ENCODE data around the gene SPECC1. TPM values are rescaled to one million over a fixed set of nuclear protein-coding genes. Genes with fewer than 3 reads are reported as not detected.
A peak's percentile ranks its signal among the peaks of the same experiment; 100 is the strongest.
"Not testable (repeated sequence)": the region's sequence is repeated elsewhere in the genome, so short reads cannot be mapped to it uniquely, and the experiment has no call there.

SPECC1 gene
- total RNA-seq (2021) = 128 and 152 TPM in 2 replicates
- percentile 78 among the genes with signal in this experiment for Bru-seq, nascent RNA
- percentile 75 among the genes with signal in this experiment for BruChase-seq, experiment 1, labeled RNA remaining after a 2-hour chase
- BruChase-seq, experiment 2, labeled RNA remaining after a 6-hour chase = percentile 83 among the genes with signal in this experiment
- long read RNA-seq, full-length matches to known transcripts = 44 of 83 reads
- long read RNA-seq, partial matches to known transcripts = 14 of 83 reads
- long read RNA-seq, other reads (novel, unspliced or antisense) = 25 of 83 reads

DNA sequence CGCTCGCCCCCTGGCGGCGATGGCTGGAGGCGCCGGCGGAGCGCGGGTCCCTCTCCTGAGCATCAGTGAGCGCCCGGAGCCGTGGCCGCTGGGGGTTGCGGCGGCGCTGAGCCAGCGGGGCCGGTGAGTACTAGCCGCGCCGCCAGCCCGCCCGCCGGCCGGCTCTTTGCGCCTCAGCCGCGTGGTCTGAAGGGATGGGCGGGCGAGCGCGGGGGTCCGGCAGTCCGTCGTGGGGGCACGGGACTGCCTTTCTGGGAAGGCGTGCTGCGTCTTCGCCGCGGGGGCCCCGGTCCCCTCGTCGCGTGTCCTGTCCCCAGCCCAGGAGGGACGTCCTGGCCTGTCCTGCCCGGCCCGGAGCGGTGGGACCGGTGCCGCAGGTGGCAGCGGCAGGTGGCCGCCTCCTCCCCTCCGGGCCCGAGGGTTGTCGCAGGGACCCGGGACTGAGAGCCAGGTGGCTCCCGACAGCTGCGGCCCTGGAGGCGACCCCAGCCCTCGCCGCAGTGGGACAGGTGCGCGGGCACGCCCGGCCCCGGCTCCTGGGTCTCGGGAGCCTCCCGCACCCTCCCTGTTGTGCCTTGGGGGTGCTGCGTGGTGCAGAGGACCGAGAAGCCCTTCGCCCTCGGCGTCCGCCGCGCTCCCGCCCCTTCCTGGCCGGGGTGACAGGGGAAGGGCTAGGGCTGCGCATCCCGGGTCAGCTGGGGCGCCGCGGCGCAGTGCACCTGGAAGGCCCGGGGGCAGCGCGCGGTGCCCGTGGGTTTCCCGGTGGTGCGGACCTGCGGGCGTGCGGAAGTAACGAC lies at the start of gene SPECC1:
Gene SPECC1 (plus strand): TSS at position 58 of the 797 bp plus-strand sequence. CDS start 87,293 bp downstream, outside the sequence.
- Histone ChIP-seq H3K27ac (no peak within 1 kb of the TSS), H3K9me2 (ENCODE audit: insufficient read depth) (no peaks in the 10 kb centered on the region), H3K4me3 (peak within 1 kb of the TSS; percentile 80), H3K9me3 (ENCODE audit: insufficient read depth, low read depth) (no peaks in the 10 kb centered on the region), H3F3A (ENCODE audit: insufficient read depth, low read depth) (peaks cover 10% of the 10 kb centered on the region; the same call in 1 of the 2 replicates), H3K4me1 (replicated peaks; ENCODE audit: insufficient read depth) (peaks cover 16% of the 10 kb centered on the region), H4K20me1 (ENCODE audit: insufficient read depth) (no peaks in the 10 kb centered on the region), H3K36me3 (ENCODE audit: low read depth) (no peaks in the 10 kb centered on the region), H3K79me2 (ENCODE audit: low read depth) (no peaks in the 10 kb centered on the region), H2AFZ (peak within 1 kb of the TSS; percentile 100), H3K4me2 (peak within 1 kb of the TSS; percentile 100), H3K27me3 (ENCODE audit: insufficient read depth, low read depth) (no peaks in the 10 kb centered on the region)
- intact Hi-C loops (cut with micrococcal nuclease; ENCODE audit: unreplicated experiment) = loop anchor here (1.0 to 2.0 kb wide), 4 partner anchors 57 to 107 kb away; no protein-coding TSS in a partner anchor
- TF ChIP-seq EZH2 (IDR thresholded peaks at IDR 0.05; ENCODE audit: low read depth) = no peak
- TF ChIP-seq, protein P1, sequence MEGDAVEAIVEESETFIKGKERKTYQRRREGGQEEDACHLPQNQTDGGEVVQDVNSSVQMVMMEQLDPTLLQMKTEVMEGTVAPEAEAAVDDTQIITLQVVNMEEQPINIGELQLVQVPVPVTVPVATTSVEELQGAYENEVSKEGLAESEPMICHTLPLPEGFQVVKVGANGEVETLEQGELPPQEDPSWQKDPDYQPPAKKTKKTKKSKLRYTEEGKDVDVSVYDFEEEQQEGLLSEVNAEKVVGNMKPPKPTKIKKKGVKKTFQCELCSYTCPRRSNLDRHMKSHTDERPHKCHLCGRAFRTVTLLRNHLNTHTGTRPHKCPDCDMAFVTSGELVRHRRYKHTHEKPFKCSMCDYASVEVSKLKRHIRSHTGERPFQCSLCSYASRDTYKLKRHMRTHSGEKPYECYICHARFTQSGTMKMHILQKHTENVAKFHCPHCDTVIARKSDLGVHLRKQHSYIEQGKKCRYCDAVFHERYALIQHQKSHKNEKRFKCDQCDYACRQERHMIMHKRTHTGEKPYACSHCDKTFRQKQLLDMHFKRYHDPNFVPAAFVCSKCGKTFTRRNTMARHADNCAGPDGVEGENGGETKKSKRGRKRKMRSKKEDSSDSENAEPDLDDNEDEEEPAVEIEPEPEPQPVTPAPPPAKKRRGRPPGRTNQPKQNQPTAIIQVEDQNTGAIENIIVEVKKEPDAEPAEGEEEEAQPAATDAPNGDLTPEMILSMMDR (conservative IDR thresholded peaks at IDR 0.05) = no peak; the same call in 1 of the 2 replicates
- POLR2A ChIA-PET (ENCODE audit: unreplicated experiment) = interaction anchor here (0.6 kb wide), 1 partner anchor 553 kb away, joined by 3 read pairs; no protein-coding TSS in a partner anchor
- no TSS peak for BruUV-seq (replicated peaks)
- CTCF ChIA-PET = interaction anchor here (0.5 to 1.5 kb wide), 10 partner anchors 16 to 112 kb away, joined by 3 to 22 read pairs (median 4); no protein-coding TSS in a partner anchor
- DNase-seq = peak; percentile 66 to 94

GRCh38 chr17:19962954-19963353 lies 46.2 kb upstream of the SPECC1 start:
- Histone ChIP-seq H4K20me1 (ENCODE audit: insufficient read depth) (peaks cover 39% of the 10 kb centered on the region), H3K4me1 (replicated peaks; ENCODE audit: insufficient read depth) (peaks cover 18% of the 10 kb centered on the region), H3K36me3 (ENCODE audit: low read depth) (peaks cover 48% of the 10 kb centered on the region), H3K79me2 (ENCODE audit: low read depth) (peaks cover 60% of the 10 kb centered on the region), H3F3A (ENCODE audit: insufficient read depth, low read depth) (peaks cover 31% of the 10 kb centered on the region)
- ChIA-PET POLR2A (ENCODE audit: unreplicated experiment) (interaction anchor here (0.7 kb wide), 1 partner anchor 28 kb away, joined by 5 read pairs; no protein-coding TSS in a partner anchor), CTCF (interaction anchor here (0.6 kb wide), 1 partner anchor 579 kb away, joined by 4 read pairs; no protein-coding TSS in a partner anchor)
- DNase-seq; BruUV-seq (replicated peaks); H3K4me3 ChIP-seq; H3K27me3 ChIP-seq (ENCODE audit: insufficient read depth, low read depth); intact Hi-C loops (cut with micrococcal nuclease; ENCODE audit: unreplicated experiment); H3K27ac ChIP-seq; H3K9me2 ChIP-seq (ENCODE audit: insufficient read depth); H3K9me3 ChIP-seq (ENCODE audit: insufficient read depth, low read depth); H2AFZ ChIP-seq; H3K4me2 ChIP-seq: not testable (repeated sequence)

DNA sequence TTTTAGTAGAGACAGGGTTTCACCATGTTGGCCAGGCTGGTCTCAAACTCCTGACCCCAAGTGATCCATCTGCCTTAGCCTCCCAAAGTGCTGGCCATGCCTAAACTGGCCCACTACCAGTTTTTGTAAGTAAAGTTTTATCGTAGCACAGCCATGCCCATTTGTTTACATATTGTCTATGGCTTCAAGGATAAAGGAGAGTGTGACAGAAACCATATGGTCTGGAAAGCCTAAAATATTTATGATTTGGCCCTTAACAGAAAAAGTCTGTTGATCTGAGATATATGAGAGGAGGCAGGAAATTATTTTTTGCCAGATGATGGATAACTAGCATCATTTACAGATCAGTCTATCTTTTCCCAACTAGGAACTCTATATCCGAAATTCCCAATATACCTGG lies 36.0 kb upstream of the SPECC1 start:
- no peaks in the 10 kb centered on the region for H3K27me3 ChIP-seq (ENCODE audit: insufficient read depth, low read depth)
- peaks cover 67% of the 10 kb centered on the region for H4K20me1 ChIP-seq (ENCODE audit: insufficient read depth)
- intact Hi-C loops (cut with micrococcal nuclease; ENCODE audit: unreplicated experiment) = no loop called here
- no peak overlapping the region for H3K4me3 ChIP-seq
- H2AFZ ChIP-seq = no peak overlapping the region
- ChIA-PET POLR2A (ENCODE audit: unreplicated experiment) (no interaction called here), CTCF (no interaction called here)
- H3K36me3 ChIP-seq (ENCODE audit: low read depth) = peaks cover 24% of the 10 kb centered on the region
- H3F3A ChIP-seq (ENCODE audit: insufficient read depth, low read depth) = 0 out of 2 replicates have a peak, but pooled peaks cover 7% of the 10 kb centered on the region
- H3K9me2 ChIP-seq (ENCODE audit: insufficient read depth) = no peaks in the 10 kb centered on the region
- TF ChIP-seq, protein P1 (conservative IDR thresholded peaks at IDR 0.05) = no peak
- TF ChIP-seq EZH2 (IDR thresholded peaks at IDR 0.05; ENCODE audit: low read depth) = no peak
- DNase-seq = no peak
- peaks cover 18% of the 10 kb centered on the region for H3K4me1 ChIP-seq (replicated peaks; ENCODE audit: insufficient read depth)
- BruUV-seq (replicated peaks) = no TSS peak
- no peak overlapping the region for H3K4me2 ChIP-seq
- peaks cover 93% of the 10 kb centered on the region for H3K79me2 ChIP-seq (ENCODE audit: low read depth)
- no peaks in the 10 kb centered on the region for H3K9me3 ChIP-seq (ENCODE audit: insufficient read depth, low read depth)
- no peak overlapping the region for H3K27ac ChIP-seq

Measured in PC-9 (cell line).